ENCODE results near the gene ITPR3.

Gene ITPR3

GRCh38 chr6:33710296-33711121, 89.4 kb downstream of the ITPR3 start:
- no peak for DNase-seq (ENCODE audit: low read depth)
- H3K4me3 ChIP-seq (ENCODE audit: low read length): peak overlapping the region; percentile 90
- no peak for TF ChIP-seq CTCF (conservative IDR thresholded peaks at IDR 0.05; ENCODE audit: low read depth, low read length)

- peak; percentile 61 for TF ChIP-seq CTCF (conservative IDR thresholded peaks at IDR 0.05; ENCODE audit: low read depth, low read length)
- H3K4me3 ChIP-seq (ENCODE audit: low read length): peak within 1 kb of the TSS; percentile 90
- DNase-seq (ENCODE audit: low read depth): peak; percentile 79
These were observed 90.3 kb downstream of the ITPR3 start, which contains the start of gene UQCC2 for GRCh38 chr6:33711140-33712129. Gene UQCC2 (minus strand): TSS chr6:33711700. CDS start chr6:33711686, 14 bp downstream.

- no peak for TF ChIP-seq CTCF (conservative IDR thresholded peaks at IDR 0.05; ENCODE audit: low read depth, low read length)
- DNase-seq (ENCODE audit: low read depth): no peak
- H3K4me3 ChIP-seq (ENCODE audit: low read length): no peak overlapping the region
These were observed 91.8 kb downstream of the ITPR3 start for GRCh38 chr6:33712914-33713313.

GRCh38 chr6:33713786-33714185, 92.7 kb downstream of the ITPR3 start:
- H3K4me3 ChIP-seq (ENCODE audit: low read length): no peak overlapping the region
- no peak for TF ChIP-seq CTCF (conservative IDR thresholded peaks at IDR 0.05; ENCODE audit: low read depth, low read length)
- DNase-seq (ENCODE audit: low read depth): no peak

GRCh38 chr6:33714385-33715040, 93.4 kb downstream of the ITPR3 start:
- H3K4me3 ChIP-seq (ENCODE audit: low read length): no peak overlapping the region
- no peak for DNase-seq (ENCODE audit: low read depth)
- no peak for TF ChIP-seq CTCF (conservative IDR thresholded peaks at IDR 0.05; ENCODE audit: low read depth, low read length)

- no peak for TF ChIP-seq CTCF (conservative IDR thresholded peaks at IDR 0.05; ENCODE audit: low read depth, low read length)
- no peak for DNase-seq (ENCODE audit: low read depth)
- H3K4me3 ChIP-seq (ENCODE audit: low read length): no peak overlapping the region
These were observed 95.3 kb downstream of the ITPR3 start for GRCh38 chr6:33716379-33716778.
